Uterus (tissue), 2 donors: ENCODE results near the gene FHDC1.

Source experiments
- CTCF ChIP-seq, 4 experiments: fragments of 200-600 bp in 2 of 4; fragments of 450-650 bp in 2 of 4; sonication (generic) in 2 of 4; IDR thresholded peaks; one replicate each; pipeline ENCODE4 v1.5.1; 2016 to 2019; ENCODE audit warnings: antibody characterized with exemption in 4 of 4, mild to moderate bottlenecking in 2 of 4, moderate library complexity in 1 of 4
- POLR2A ChIP-seq, 2 donors: fragments of 450-650 bp; IDR thresholded peaks; one replicate each; pipeline ENCODE4 v1.6.1; 2016; ENCODE audit warnings: antibody characterized with exemption in 2 of 2, mild to moderate bottlenecking in 1 of 2, moderate library complexity in 1 of 2

GRCh38 chr4:152976212-152976761 lies 40.2 kb downstream of the FHDC1 start:
- TF ChIP-seq CTCF (IDR thresholded peaks at IDR 0.05), result no peak
- TF ChIP-seq POLR2A (IDR thresholded peaks at IDR 0.05), result no peak
